Endothelial cell of umbilical vein (primary cell): ENCODE data around the gene LRP1. TPM values are rescaled to one million over a fixed set of nuclear protein-coding genes. Genes with fewer than 3 reads are reported as not detected.
A peak's percentile ranks its signal among the peaks of the same experiment; 100 is the strongest.

Experiments
- Bru-seq: library from RNA; stranded (reverse); fragments of 400-500 nt; gene quantifications from one replicate; lab custom pipeline; 2021; lab: Mats Ljungman, UMichigan
- BruChase-seq, 2 experiments: library from RNA; stranded (reverse); fragments of 400-500 nt; gene quantifications; one replicate each; lab custom pipeline; 2021; lab: Mats Ljungman, UMichigan
- BruUV-seq: library from RNA; stranded (reverse); fragments of 400-500 nt; replicated peaks from 2 replicates; lab custom pipeline; 2021; lab: Mats Ljungman, UMichigan
- CTCF ChIA-PET: fragments of 300-600, 350-600 bp; sonication (Branson Sonifier 250); formaldehyde crosslinking; loops from one replicate; lab custom pipeline; 2021; ENCODE audit warnings: antibody characterized with exemption, inconsistent platforms; lab: Charles Lee
- POLR2A ChIA-PET: fragments of 300-600, 350-600 bp; sonication (Branson Sonifier 250); formaldehyde crosslinking; loops from one replicate; lab custom pipeline; 2021; ENCODE audit warnings: antibody characterized with exemption, inconsistent platforms; lab: Charles Lee
- DNase-seq: peaks from one replicate; pipeline ENCODE4 v3.0.0-alpha.2; 2011; ENCODE audit warnings: low read depth, low spot score
- FAIRE-seq: peaks from 2 replicates; lab custom pipeline; 2011; peaks lifted over from hg19 to GRCh38; lab: Jason Lieb, UNC
- H2AFZ ChIP-seq: 2 replicates; pipeline ENCODE4 v1.6.0; 2012; ENCODE audit warnings: low read depth, low read length, control low read depth, inconsistent platforms
- H3K27ac ChIP-seq: 2 replicates; pipeline ENCODE4 v1.5.1; 2011; ENCODE audit warnings: low read depth, mild to moderate bottlenecking, control low read depth, low read length, moderate library complexity; ENCODE audit not compliant: insufficient read depth
- H3K27me3 ChIP-seq, 2 experiments: 2 replicates each; pipeline versions ENCODE4 v1.6.0 to v1.6.1; 2011; ENCODE audit warnings: low read length in 2 of 2, mixed read lengths in 1 of 2; ENCODE audit not compliant: control insufficient read depth in 2 of 2, insufficient read depth in 2 of 2
- H3K36me3 ChIP-seq, 2 experiments: 2 replicates in 1 of 2; 3 replicates in 1 of 2; pipeline ENCODE4 v1.5.1; 2011; ENCODE audit warnings: low read length in 2 of 2, mild to moderate bottlenecking in 1 of 2, moderate library complexity in 1 of 2; ENCODE audit not compliant: control insufficient read depth in 2 of 2, insufficient read depth in 2 of 2; ENCODE audit errors: extremely low read depth in 1 of 2
- H3K4me1 ChIP-seq: 3 replicates; pipeline ENCODE4 v1.5.1; 2011; ENCODE audit warnings: mild to moderate bottlenecking, low read length; ENCODE audit not compliant: control insufficient read depth, insufficient read depth; ENCODE audit errors: extremely low read depth
- H3K4me2 ChIP-seq: 2 replicates; pipeline ENCODE4 v1.6.1; 2011; ENCODE audit warnings: low read length, control low read depth, mixed read lengths; ENCODE audit not compliant: insufficient read depth
- H3K4me3 ChIP-seq, 3 experiments: fragments of 200-600 bp in 1 of 3; sonication (generic), shearing (Covaris generic) in 1 of 3; replicated peaks in 1 of 3; 2 replicates each; pipeline ENCODE4 v1.5.1; 2011 to 2016; ENCODE audit warnings: control low read depth in 3 of 3, low read length in 3 of 3, mild to moderate bottlenecking in 2 of 3, inconsistent platforms in 1 of 3, low read depth in 1 of 3, moderate library complexity in 1 of 3; ENCODE audit not compliant: insufficient read depth in 1 of 3
- H3K79me2 ChIP-seq: 2 replicates; pipeline ENCODE4 v1.6.0; 2012; ENCODE audit warnings: low read length, inconsistent platforms; ENCODE audit not compliant: control insufficient read depth, insufficient read depth
- H3K9ac ChIP-seq: replicated peaks from 2 replicates; pipeline ENCODE3; 2011; ENCODE audit warnings: low read length, control low read depth; ENCODE audit not compliant: insufficient read depth; ENCODE audit errors: extremely low read depth
- H3K9me1 ChIP-seq: replicated peaks from 3 replicates; pipeline ENCODE4 v1.6.0; 2011; ENCODE audit warnings: mild to moderate bottlenecking, low read length; ENCODE audit not compliant: control insufficient read depth, insufficient read depth; ENCODE audit errors: extremely low read depth
- H3K9me3 ChIP-seq: replicated peaks from 2 replicates; pipeline ENCODE4 v1.5.1; 2012; ENCODE audit warnings: low read length, inconsistent platforms; ENCODE audit not compliant: control insufficient read depth, insufficient read depth
- H4K20me1 ChIP-seq: replicated peaks from 2 replicates; pipeline ENCODE3; 2011; ENCODE audit warnings: mild to moderate bottlenecking, low read length; ENCODE audit not compliant: control insufficient read depth, insufficient read depth; ENCODE audit errors: extremely low read depth
- EZH2 ChIP-seq: IDR thresholded peaks from 2 replicates; pipeline ENCODE4 v1.6.1; 2012; ENCODE audit warnings: borderline replicate concordance, low read depth, mild to moderate bottlenecking, moderate library complexity, low read length, inconsistent platforms; ENCODE audit not compliant: severe bottlenecking
- POLR2A ChIP-seq: IDR thresholded peaks from 2 replicates; pipeline ENCODE4 v1.6.1; 2012; ENCODE audit warnings: low read depth, mild to moderate bottlenecking, control low read depth, low read length
- POLR2AphosphoS5 ChIP-seq: IDR thresholded peaks from 2 replicates; pipeline ENCODE4 v1.6.1; 2012; ENCODE audit warnings: low read depth, mild to moderate bottlenecking, control low read depth, low read length, moderate library complexity; ENCODE audit not compliant: insufficient read depth
- dilution Hi-C: fragments of 300-500 bp; cut with MboI; formaldehyde crosslinking; loops from one replicate; pipeline ENCODE4 v1.15.0; 2019; ENCODE audit warnings: low sequenced_read_pairs; ENCODE audit not compliant: extremely low pct_ligation_motif_present
- intact Hi-C: fragments of 100-400 bp; cut with micrococcal nuclease; formaldehyde crosslinking; loops from one replicate; pipeline ENCODE4 v1.10.0; 2022
- long read RNA-seq: library from polyadenylated mRNA; stranded (forward); transcript quantifications from one replicate; pipeline ENCODE4 v2.0.0, GENCODE V29; 2021
- polyA minus RNA-seq, 3 experiments: library from RNA; depleted of rRNA, polyadenylated mRNA; stranded (reverse); fragments of >200 nt; gene quantifications; 1 replicate in 1 of 3; 2 replicates in 2 of 3; pipeline ENCODE4 v1.2.3, GENCODE V29; 2011
- polyA plus RNA-seq, 4 experiments: library from polyadenylated mRNA; depleted of rRNA in 3 of 4; stranded (reverse) in 3 of 4; unstranded in 1 of 4; fragments of >200 nt; gene quantifications; 2 replicates each; pipeline versions ENCODE4 v1.2.1 to v1.2.3, GENCODE V29; 2011 to 2012; ENCODE audit warnings: missing spikeins in 1 of 4
- total RNA-seq: library from RNA; stranded (reverse); gene quantifications from 2 replicates; pipeline ENCODE4 v1.2.3, GENCODE V29; 2021
- TF ChIP-seq, protein P1 (sequence below), 2 donors: IDR thresholded peaks; 1 replicate in 1 of 2; 2 replicates in 1 of 2; pipeline ENCODE4 v1.5.1; 2011; ENCODE audit warnings: low read length in 2 of 2, mild to moderate bottlenecking in 2 of 2, moderate library complexity in 2 of 2, control low read depth in 1 of 2, inconsistent platforms in 1 of 2, low read depth in 1 of 2; ENCODE audit not compliant: insufficient read depth in 1 of 2; ENCODE audit errors: extremely low read depth in 1 of 2
- TF ChIP-seq, protein P2 (sequence below): IDR thresholded peaks from 2 replicates; pipeline ENCODE4 v1.6.1; 2011; ENCODE audit not compliant: insufficient read depth, insufficient read length

LRP1 gene
- total RNA-seq, result 3.8 and 4.6 TPM in 2 replicates
- 1.5 and 1.6 TPM in 2 replicates for polyA plus RNA-seq
- 1.5 and 2.4 TPM in 2 replicates for polyA plus RNA-seq (2011; cell fraction: cytosol; rRNA removed)
- 2.3 and 3.1 TPM in 2 replicates for polyA plus RNA-seq (2011; cell fraction: nucleus; rRNA removed)
- 2.7 and 9.0 TPM in 2 replicates for polyA plus RNA-seq (2012)
- polyA minus RNA-seq, result 7.8 and 9.3 TPM in 2 replicates
- 3.2 TPM for polyA minus RNA-seq (2011; cell fraction: cytosol; rRNA and poly(A)+ RNA removed)
- polyA minus RNA-seq (2011; cell fraction: nucleus; rRNA and poly(A)+ RNA removed), result 4.3 and 5.0 TPM in 2 replicates
- Bru-seq, nascent RNA, result percentile 18 among the genes with signal in this experiment
- percentile 31 among the genes with signal in this experiment for BruChase-seq, experiment 1, labeled RNA remaining after a 6-hour chase
- percentile 25 among the genes with signal in this experiment for BruChase-seq, experiment 2, labeled RNA remaining after a 2-hour chase
- long read RNA-seq, partial matches to known transcripts, result 3 of 3 reads
- long read RNA-seq, other reads (novel, unspliced or antisense), result 0 of 3 reads

DNA sequence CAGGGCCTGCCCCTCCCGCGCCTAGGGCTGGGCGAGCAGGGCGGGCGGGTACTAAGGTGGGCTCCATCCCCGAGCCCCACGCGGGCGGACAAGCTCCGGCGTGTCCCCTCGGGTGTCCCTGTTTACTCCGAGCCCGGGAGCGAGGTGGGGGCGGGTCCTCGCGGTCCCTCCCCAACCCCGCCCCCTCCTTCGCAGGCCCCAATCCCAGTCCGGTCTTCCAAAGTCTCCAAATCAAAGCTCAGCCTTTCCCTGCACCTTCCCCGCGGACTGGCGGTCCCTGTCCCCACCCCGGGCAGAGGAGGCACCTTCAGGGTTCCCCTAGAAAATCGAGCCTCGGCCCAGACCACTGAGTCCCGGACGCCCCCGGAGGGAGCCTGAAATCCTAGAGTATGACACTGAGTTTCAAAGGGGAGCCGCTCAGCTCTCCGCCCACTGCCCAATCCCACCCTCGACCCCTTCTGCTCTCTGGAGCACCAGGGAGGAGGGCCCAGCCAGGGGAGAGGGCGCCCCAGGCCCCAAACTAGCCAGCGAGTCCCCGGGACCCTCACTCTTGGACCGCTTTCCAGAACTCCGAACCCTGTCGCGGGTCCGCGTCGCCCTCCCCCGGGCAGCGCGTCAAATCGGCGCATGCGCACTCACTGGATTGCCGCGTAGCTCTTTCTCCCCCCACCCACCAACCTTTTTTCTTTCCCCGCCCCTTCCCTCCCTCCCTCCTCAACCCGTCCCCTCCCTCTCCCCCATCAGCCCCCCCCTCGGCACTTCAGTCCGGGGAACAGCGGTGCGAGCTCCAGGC, at the start of gene LRP1:
LRP1 (plus strand) TSS at position 758 of the 793 bp plus-strand sequence. CDS start 482 bp downstream, outside the sequence.
- peak within 1 kb of the TSS; percentile 96 for H2AFZ ChIP-seq
- H3K79me2 ChIP-seq, result no peaks in the 10 kb centered on the region
- peak within 1 kb of the TSS; percentile 68 to 86 (median 76) for H3K4me3 ChIP-seq
- H3K9me3 ChIP-seq, result no peaks in the 10 kb centered on the region
- no peak within 1 kb of the TSS for H3K27ac ChIP-seq
- ChIA-PET CTCF (interaction anchor here (0.6 to 18.0 kb wide), 20 partner anchors 10 to 145 kb away, joined by 3 to 429 read pairs (median 3); partner anchors contain the start of genes NEMP1, SHMT2 and STAT6), POLR2A (interaction anchor here (0.6 to 1.2 kb wide), 6 partner anchors 18 to 402 kb away, joined by 3 to 8 read pairs (median 3); partner anchors contain the start of genes NAB2 and NACA)
- H4K20me1 ChIP-seq, result no peaks in the 10 kb centered on the region
- peaks cover 4% of the 10 kb centered on the region for H3K4me1 ChIP-seq
- DNase-seq, result peak; percentile 77
- H3K9ac ChIP-seq, result peak within 1 kb of the TSS; percentile 44
- no peaks in the 10 kb centered on the region for H3K9me1 ChIP-seq
- peak; percentile 72 for FAIRE-seq
- peaks cover 45 to 63% of the 10 kb centered on the region in 2 experiments for H3K27me3 ChIP-seq
- no peaks in the 10 kb centered on the region for H3K36me3 ChIP-seq
- no TSS peak for BruUV-seq
- intact Hi-C loops (loop anchor here (2.0 to 5.0 kb wide), 2 partner anchors 21 to 114 kb away; no protein-coding TSS in a partner anchor), dilution Hi-C loops (no loop called here)
- TF ChIP-seq, protein P1, sequence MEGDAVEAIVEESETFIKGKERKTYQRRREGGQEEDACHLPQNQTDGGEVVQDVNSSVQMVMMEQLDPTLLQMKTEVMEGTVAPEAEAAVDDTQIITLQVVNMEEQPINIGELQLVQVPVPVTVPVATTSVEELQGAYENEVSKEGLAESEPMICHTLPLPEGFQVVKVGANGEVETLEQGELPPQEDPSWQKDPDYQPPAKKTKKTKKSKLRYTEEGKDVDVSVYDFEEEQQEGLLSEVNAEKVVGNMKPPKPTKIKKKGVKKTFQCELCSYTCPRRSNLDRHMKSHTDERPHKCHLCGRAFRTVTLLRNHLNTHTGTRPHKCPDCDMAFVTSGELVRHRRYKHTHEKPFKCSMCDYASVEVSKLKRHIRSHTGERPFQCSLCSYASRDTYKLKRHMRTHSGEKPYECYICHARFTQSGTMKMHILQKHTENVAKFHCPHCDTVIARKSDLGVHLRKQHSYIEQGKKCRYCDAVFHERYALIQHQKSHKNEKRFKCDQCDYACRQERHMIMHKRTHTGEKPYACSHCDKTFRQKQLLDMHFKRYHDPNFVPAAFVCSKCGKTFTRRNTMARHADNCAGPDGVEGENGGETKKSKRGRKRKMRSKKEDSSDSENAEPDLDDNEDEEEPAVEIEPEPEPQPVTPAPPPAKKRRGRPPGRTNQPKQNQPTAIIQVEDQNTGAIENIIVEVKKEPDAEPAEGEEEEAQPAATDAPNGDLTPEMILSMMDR (IDR thresholded peaks at IDR 0.05; ENCODE audit: extremely low read depth in 1 of 2, insufficient read depth in 1 of 2, low read depth in 1 of 2, low read length in 2 of 2), result no peak
- TF ChIP-seq EZH2 (no peak), POLR2A (peak; percentile 30), POLR2AphosphoS5 (no peak)
- TF ChIP-seq, protein P2, sequence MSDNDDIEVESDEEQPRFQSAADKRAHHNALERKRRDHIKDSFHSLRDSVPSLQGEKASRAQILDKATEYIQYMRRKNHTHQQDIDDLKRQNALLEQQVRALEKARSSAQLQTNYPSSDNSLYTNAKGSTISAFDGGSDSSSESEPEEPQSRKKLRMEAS, result no peak
- H3K4me2 ChIP-seq, result peak within 1 kb of the TSS; percentile 95
